ENCODE results near the gene TMEM106C.
A peak's percentile ranks its signal among the peaks of the same experiment; 100 is the strongest.

Gene TMEM106C

DNA sequence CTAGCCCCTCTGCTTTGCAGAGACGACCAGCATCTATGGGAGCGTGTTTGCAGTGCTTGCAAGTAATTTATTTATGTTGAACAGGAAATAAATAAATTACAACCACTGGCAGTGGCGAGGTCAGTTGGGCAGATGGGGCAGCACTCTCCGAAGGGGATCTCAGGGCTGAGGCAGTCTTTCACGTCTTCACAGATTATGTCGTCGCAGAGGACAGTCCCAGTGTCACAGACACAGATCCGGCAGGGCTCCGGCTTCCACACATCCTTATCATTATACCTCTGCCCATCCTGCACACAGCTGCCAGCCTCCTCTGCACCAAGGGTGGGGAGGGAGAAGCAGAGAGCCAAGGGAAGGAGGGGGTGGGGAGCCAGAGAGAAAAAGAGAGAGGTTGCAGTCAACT is 36.4 kb downstream of the TMEM106C start:
- no peak for DNase-seq

DNA sequence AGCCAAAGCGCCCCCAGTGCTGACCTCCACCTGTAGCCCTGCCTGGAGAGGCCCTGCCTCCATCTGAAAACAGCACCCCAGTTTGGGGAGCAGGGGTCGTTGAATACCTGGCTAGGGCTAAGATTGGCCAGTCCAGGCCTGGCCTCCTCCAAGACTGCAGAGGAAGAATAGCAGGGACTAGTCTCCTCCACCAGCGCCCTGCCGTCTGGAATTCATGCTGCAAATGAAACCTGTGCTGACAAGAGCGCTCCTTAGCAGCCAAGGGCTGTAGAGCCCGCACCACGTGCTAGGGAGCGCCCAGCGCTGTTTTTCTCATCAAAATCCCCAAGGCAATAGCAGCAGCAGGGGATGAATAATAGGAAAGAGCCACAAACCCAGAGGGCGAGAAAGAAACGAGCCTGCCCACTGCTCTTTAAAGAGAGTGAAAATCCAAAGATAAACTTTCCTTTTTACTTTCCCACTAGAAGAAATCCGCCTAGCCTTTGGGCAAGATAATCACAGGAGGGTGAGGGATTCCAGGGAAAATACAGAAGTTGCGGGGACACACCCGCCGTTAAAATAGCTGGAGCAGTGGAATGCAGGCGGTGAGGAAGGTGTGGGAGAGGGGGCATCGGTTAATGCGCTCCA is 37.6 kb downstream of the TMEM106C start:
- DNase-seq: no peak

DNA sequence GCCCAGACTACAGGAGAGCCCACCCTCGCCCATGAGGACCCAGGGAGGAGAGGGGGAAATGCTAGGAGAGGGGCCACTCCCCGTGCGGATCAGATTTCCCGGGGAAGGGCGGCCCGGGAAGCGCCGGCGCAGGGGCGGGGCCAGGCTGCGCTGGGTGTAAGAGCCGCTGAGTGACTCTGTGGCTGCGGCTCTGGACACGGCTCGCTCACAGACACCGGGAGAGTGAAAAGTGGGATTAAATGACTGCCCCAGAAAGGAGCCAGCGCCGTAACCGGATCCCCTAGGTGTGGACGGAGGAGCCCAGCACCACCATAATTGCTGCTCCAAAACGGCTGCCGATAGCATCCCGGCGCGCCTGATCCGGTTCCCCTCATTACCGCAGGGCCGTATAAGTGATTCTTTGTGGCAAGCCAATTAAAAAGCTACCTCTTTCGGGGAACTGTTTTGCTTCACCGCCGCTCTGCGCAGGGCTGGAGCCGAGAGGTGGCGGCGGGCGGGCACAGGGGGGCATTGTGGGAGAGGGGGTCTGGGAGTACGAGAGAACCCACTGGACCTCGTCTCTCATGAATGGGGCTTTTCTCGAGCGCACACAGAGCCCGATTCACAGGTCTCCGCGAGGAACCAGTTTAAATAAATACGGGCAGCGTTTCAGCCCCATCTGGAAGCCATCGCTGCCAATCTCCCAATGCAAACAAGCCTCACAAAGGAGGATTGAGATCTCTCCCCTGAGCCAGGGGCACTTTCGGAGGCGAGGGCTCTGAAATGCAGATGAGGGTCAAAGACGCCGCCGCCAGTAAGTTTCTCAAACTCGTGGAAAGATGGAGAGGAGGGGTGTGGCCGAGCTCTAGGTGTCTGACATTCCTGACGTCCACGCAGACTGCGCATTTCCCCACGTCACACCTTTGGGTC is 38.4 kb downstream of the TMEM106C start:
- DNase-seq: no peak

DNA sequence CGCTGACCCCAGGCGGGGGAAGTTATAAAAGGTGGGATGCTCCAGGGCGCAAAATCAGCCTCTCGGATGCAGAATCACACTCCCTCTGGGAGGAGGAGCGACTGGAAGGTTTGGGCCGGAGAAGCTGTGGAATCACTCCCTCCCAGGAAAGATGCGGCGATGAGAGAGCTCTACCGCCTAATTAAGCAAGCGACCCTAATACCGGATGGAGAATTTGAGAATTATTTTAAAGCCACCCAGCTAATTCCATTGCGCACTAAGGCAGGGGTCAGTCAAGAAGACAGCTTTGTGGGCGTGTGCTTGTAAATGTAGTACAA is 39.0 kb downstream of the TMEM106C start:
- no peak for DNase-seq

DNA sequence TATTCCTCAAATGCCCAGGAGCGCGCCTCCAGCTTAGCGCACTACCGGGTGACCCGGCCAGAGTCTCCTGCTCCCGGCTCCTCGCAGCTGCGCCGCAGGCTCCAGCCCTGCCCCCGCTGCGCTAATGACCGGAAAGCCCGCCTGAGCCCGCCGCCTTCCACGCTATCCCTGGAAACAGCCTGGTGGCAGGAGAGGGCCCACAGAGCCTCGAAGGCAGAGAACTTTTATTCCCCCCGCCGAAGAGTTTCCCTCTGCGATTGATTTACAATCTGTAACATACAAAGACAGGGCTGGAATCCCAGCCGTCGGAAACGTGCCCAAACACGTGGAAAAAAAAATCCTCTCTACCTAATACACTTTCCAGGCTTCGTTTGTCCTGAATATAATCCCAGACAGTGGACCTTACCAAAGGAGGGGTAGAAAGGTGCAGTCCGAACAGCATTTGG is 39.4 kb downstream of the TMEM106C start:
- DNase-seq: no peak

GRCh38 chr12:48003226-48004052 is 40.0 kb downstream of the TMEM106C start:
- DNase-seq: peak; percentile 15

- peak; percentile 27 for DNase-seq
Observed at GRCh38 chr12:48004053-48004941, 40.9 kb downstream of the TMEM106C start, which contains the start of gene COL2A1. COL2A1 (minus strand) TSS chr12:48004476; CDS start chr12:48004321, 155 bp downstream.

DNA sequence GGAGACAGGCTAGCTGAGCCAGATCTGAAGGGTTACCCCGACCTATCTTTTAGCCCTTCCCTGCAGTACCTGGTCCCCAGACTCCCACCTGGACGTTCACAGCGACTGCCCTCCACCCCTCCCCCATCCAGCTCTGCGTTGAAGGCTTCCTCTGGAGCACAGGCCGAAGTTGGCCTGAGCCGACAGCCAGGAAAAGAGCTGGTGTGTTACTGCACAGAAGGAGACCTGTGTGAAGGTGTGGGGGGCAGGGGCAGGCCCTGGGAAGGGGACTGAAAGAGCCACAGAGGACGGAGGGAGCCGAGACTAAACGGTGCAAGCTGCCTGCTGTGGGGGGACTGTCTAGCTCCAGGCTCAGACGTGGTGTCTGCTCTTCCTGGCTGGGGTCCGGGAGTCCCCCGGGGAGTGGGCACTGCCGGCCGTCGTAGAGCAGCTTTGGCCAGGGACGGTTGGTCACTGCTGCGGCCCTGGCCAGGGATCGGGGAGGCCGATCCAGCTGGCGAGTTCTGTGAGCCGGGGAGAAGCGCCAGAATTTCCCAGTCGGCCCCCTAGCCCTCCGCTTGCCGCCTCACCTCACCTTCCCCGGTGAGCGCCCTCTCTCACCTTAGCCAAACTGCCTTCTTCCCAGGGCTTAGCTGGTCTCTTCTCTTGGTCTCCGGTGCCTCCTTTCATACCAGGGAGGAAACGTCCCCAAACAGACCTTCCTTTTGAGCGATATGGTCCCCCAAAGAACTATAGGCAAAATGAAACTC is 41.8 kb downstream of the TMEM106C start:
- DNase-seq: no peak

DNA sequence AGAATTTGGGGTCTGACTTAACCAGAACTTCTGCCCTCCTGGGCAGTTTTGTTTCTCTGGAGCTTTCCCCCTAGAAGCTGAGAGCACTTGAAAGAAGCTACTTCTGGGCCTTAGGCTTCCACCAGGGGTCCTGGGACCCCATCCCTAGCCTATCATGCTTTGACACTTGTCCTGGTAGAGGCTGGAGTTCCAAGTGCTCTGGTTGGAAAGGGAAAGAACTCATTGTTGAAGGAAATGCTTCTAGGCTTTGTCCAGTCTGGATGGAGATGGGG is 42.3 kb downstream of the TMEM106C start:
- no peak for DNase-seq

DNA sequence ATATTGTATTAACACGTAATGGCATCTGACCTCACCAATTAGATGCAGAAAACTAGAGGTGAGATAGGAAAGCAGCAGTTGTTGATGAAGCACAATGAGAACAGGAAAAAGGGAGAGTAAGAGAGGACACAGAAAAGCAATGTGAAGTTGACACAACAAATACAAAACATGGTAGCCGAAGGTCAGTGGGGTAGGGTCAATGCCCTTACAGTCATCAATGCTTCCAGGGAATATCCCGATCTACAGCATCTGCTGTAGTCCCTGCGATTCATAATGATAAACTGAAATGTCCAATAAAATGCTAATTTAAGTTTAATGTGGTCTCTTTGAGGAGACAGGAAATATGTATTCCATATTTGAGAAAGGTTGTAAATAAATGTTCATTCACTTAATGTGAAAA is 43.8 kb downstream of the TMEM106C start:
- DNase-seq: no peak

DNA sequence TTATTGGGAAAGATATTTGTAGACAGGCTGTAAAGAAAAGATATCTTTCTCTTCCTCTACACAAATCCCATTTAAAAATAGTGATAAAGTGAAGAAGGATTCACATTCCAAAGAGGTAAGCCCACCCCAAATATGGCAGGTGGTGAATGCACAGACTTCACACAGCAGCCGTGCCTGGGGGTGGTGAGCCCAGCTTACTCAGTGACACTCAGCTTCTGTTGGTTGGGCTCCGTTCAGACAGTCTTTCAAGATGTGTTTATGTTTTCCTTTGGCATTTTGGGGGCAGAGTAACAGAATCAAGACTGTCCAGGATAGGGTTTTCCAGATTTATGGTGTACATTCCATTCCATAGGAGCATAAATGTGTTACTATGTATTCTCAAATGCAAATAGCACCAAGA is 45.0 kb downstream of the TMEM106C start:
- no peak for DNase-seq

- no peak for DNase-seq
Observed at GRCh38 chr12:48008950-48009349, 45.6 kb downstream of the TMEM106C start.

- no peak for DNase-seq
Observed at GRCh38 chr12:48009471-48009870, 46.1 kb downstream of the TMEM106C start.

DNA sequence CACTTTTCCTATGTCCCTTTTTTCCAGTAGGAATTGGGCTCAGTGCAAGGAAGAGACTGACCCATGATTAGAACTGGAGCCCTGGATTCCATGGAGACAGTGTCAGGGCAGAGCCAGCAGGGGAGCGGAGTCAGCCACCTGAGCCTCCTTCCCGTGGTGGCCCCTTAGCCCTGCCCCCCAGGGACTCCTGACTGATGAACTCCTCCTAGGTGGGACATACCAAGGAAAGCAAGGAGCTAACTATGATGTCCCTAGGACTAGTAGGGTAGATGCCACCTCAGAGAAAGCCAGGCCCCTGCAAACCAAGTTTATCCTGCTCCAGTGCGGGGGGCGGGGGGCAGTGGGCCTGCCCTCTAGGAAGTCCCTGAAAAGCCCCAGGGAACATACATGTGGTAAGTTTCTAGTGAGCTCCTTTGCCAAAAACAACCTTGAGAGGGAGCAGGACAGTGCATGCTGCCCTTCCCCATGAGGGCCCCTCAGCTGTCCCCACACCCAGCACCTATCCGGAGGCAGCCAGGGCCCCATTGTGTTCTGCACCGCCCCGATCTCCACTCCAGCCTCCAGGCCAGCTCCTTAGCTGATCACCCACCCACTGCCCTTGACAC is 47.1 kb downstream of the TMEM106C start:
- no peak for DNase-seq

DNA sequence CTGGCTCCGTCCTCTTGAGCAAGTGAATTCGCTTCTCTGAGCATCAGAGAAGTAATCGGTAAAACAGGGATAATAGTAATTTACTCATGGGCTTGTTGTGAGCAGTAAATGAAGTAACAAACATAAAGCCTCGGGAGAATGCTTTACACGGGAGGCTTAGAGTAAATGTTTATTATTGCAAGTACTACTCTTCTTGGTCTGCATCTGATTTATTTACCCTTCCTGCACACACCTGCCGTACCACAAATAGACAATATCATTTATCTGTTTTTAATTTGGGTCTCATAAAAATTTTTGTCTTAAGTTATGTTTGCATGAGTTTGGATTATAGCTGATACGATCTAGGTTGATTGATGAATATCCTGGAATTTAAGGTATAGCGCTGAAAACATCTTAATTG is 48.7 kb downstream of the TMEM106C start:
- DNase-seq: no peak

- no peak for DNase-seq
Observed at GRCh38 chr12:48013287-48013686, 49.9 kb downstream of the TMEM106C start.

DNA sequence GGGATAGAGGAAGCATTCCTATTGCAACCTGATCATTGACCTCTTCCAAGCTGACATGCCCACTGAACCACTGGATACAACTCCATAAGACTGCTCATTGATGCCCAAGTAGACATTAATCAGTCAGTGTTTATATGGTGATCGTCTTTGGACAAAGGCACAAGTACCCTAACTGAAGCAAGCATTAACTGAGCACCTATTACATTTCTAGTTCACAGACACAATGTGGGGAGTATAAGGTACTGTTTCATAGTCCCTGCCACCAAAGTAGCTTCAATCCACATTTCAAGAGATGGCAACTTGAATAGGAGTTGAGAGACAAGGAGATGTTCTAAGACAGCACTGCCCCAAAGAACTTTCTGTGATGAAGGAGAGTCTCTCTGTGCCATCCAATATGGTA is 51.7 kb downstream of the TMEM106C start:
- DNase-seq: no peak

DNA sequence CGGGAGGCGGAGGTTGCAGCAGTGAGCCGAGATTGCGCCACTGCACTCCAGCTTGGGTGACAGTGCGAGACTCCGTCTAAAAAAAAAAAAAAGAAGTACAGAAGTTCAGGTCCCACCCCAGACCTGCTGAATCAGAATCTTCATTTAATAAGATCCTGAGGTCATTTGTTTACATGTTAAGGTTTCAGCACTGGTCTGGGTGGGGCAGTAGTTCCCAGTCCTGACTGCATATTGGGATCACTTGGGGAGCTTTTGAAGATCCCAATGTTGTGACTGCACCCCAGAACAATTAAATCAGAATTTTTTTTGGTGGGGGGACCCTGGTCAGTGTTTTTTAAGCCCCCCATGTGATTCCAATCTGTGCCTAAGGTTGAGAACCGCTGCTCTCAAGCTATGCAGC is 52.6 kb downstream of the TMEM106C start:
- DNase-seq: no peak

- DNase-seq: no peak
Observed at GRCh38 chr12:48016373-48017020, 53.1 kb downstream of the TMEM106C start.

DNA sequence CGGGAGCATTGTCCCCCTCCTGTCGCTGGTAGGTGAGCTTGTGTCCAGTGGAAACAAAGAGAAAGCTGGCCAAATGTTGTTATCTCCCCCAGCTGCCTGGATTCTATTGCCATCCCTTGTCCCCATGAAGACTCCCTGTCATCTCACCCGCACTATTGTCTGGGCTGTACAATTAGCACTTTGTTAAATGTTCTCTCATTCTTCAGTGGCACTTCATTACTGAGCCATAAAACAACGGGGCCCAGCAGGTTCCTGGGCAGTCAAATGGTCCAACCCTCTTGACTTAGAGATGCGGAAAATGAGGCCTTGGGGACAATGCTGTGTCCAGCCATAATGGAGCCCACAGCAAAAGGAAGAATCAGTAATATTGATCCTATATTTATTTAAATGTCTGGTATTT is 54.1 kb downstream of the TMEM106C start:
- DNase-seq: no peak

Data from activated naive CD4-positive, alpha-beta T cell treated with Interleukin-2 at 50 U/mL for 16 hours (primary cell).